IMR-90 (cell line): Measurements from ENCODE around the gene JAKMIP3. TPM values are rescaled to one million over a fixed set of nuclear protein-coding genes. Genes with fewer than 3 reads are reported as not detected.

Experiments used
- ATAC-seq: fragments of 200-7000 bp; cut with Tn5 transposase; 2 replicates; pipeline ENCODE4 v1.9.1; 2020; ENCODE audit warnings: low read depth, mild to moderate bottlenecking, moderate library complexity
- BruUV-seq: library from RNA; stranded (reverse); fragments of 400-500 nt; replicated peaks from 2 replicates; lab custom pipeline; 2021; lab: Mats Ljungman, UMichigan
- CTCF ChIA-PET: fragments of 300-600 bp; formaldehyde crosslinking; extraction: SDS; loops from one replicate; lab custom pipeline; 2021; ENCODE audit warnings: antibody characterized with exemption; lab: Yijun Ruan, JAX
- POLR2A ChIA-PET: fragments of 300-600 bp; sonication (Branson Sonifier 250); formaldehyde crosslinking; loops from one replicate; lab custom pipeline; 2022; ENCODE audit warnings: antibody characterized with exemption; ENCODE audit not compliant: unreplicated experiment; lab: Charles Lee
- DNase-seq: peaks from one replicate; pipeline ENCODE4 v3.0.0; 2013
- H2AFZ ChIP-seq: replicated peaks from 2 replicates; pipeline ENCODE3; 2013; ENCODE audit warnings: low read length, mild to moderate bottlenecking; ENCODE audit not compliant: poor library complexity
- H2AK5ac ChIP-seq: 2 replicates; pipeline ENCODE4 v1.6.1; 2013; ENCODE audit warnings: low read depth, low read length, inconsistent platforms
- H2AK9ac ChIP-seq: replicated peaks from 2 replicates; pipeline ENCODE3; 2013; ENCODE audit warnings: mild to moderate bottlenecking, low read depth, low read length, moderate library complexity; ENCODE audit not compliant: poor library complexity
- H2BK120ac ChIP-seq: 2 replicates; pipeline ENCODE4 v1.6.1; 2013; ENCODE audit warnings: low read depth, low read length, inconsistent platforms
- H2BK15ac ChIP-seq: 3 replicates; pipeline ENCODE4 v1.6.1; 2013; ENCODE audit warnings: low read depth, low read length, inconsistent platforms
- H2BK20ac ChIP-seq: 2 replicates; pipeline ENCODE4 v1.6.1; 2013; ENCODE audit warnings: low read depth, mild to moderate bottlenecking, inconsistent platforms, low read length, moderate library complexity
- H2BK5ac ChIP-seq: 2 replicates; pipeline ENCODE4 v1.6.1; 2013; ENCODE audit warnings: mild to moderate bottlenecking, low read depth, low read length, inconsistent platforms; ENCODE audit not compliant: poor library complexity, severe bottlenecking
- H3K14ac ChIP-seq: replicated peaks from 2 replicates; pipeline ENCODE4 v1.6.1; 2013; ENCODE audit warnings: low read depth, low read length, inconsistent platforms
- H3K18ac ChIP-seq: 2 replicates; pipeline ENCODE4 v1.6.1; 2013; ENCODE audit warnings: low read depth, low read length, control low read depth
- H3K23ac ChIP-seq: 2 replicates; pipeline ENCODE4 v1.6.1; 2013; ENCODE audit warnings: low read depth, low read length, inconsistent platforms
- H3K27ac ChIP-seq: 2 replicates; pipeline ENCODE4 v1.5.1; 2013; ENCODE audit warnings: mild to moderate bottlenecking, control low read depth, low read length; ENCODE audit not compliant: insufficient read depth
- H3K27me3 ChIP-seq: 2 replicates; pipeline ENCODE4 v1.6.1; 2013; ENCODE audit warnings: low read length; ENCODE audit not compliant: control insufficient read depth, insufficient read depth
- H3K36me3 ChIP-seq: 2 replicates; pipeline ENCODE4 v1.6.1; 2013; ENCODE audit warnings: low read length, mixed read lengths; ENCODE audit not compliant: control insufficient read depth, insufficient read depth
- H3K4ac ChIP-seq: 2 replicates; pipeline ENCODE4 v1.6.1; 2013; ENCODE audit warnings: low read depth, low read length, inconsistent platforms
- H3K4me1 ChIP-seq: 2 replicates; pipeline ENCODE4 v1.6.1; 2013; ENCODE audit warnings: low read length, mixed read lengths; ENCODE audit not compliant: control insufficient read depth, insufficient read depth
- H3K4me2 ChIP-seq: 2 replicates; pipeline ENCODE4 v1.6.1; 2013; ENCODE audit warnings: low read depth, mild to moderate bottlenecking, control low read depth, low read length, moderate library complexity
- H3K4me3 ChIP-seq: 2 replicates; pipeline ENCODE4 v1.5.1; 2013; ENCODE audit warnings: low read depth, mild to moderate bottlenecking, control low read depth, low read length, moderate library complexity; ENCODE audit not compliant: insufficient read depth
- H3K56ac ChIP-seq: 2 replicates; pipeline ENCODE4 v1.6.1; 2013; ENCODE audit warnings: low read length, inconsistent platforms; ENCODE audit not compliant: insufficient read depth; ENCODE audit errors: extremely low read depth
- H3K79me1 ChIP-seq, 2 experiments: 2 replicates each; pipeline ENCODE4 v1.6.1; 2013; ENCODE audit warnings: low read length in 2 of 2, inconsistent platforms in 1 of 2, low read depth in 1 of 2
- H3K9ac ChIP-seq: 2 replicates; pipeline ENCODE4 v1.6.1; 2013; ENCODE audit warnings: low read depth, low read length, control low read depth
- H3K9me1 ChIP-seq: 2 replicates; pipeline ENCODE4 v1.6.1; 2013; ENCODE audit warnings: low read length, inconsistent platforms; ENCODE audit not compliant: insufficient read depth
- H3K9me3 ChIP-seq: 2 replicates; pipeline ENCODE4 v1.6.1; 2013; ENCODE audit warnings: low read length; ENCODE audit not compliant: control insufficient read depth, insufficient read depth
- H4K20me1 ChIP-seq: 2 replicates; pipeline ENCODE4 v1.6.1; 2013; ENCODE audit warnings: low read length, inconsistent platforms; ENCODE audit not compliant: insufficient read depth
- H4K5ac ChIP-seq: 2 replicates; pipeline ENCODE4 v1.6.1; 2013; ENCODE audit warnings: mild to moderate bottlenecking, low read depth, low read length, control low read depth
- H4K8ac ChIP-seq, 2 experiments: 2 replicates each; pipeline ENCODE4 v1.6.1; 2013; ENCODE audit warnings: low read depth in 2 of 2, low read length in 2 of 2, control low read depth in 1 of 2, inconsistent platforms in 1 of 2
- H4K91ac ChIP-seq: 2 replicates; pipeline ENCODE4 v1.6.1; 2013; ENCODE audit warnings: low read depth, low read length, inconsistent platforms; ENCODE audit not compliant: insufficient read depth
- BHLHE40 ChIP-seq: fragments of 150-350 bp; IDR thresholded peaks from 2 replicates; pipeline ENCODE4 v1.6.1; 2016; ENCODE audit warnings: mild to moderate bottlenecking, low read depth, low read length
- CEBPB ChIP-seq: IDR thresholded peaks from 2 replicates; pipeline ENCODE4 v1.6.1; 2012; ENCODE audit warnings: low read depth, low read length, improper control_type of control experiment
- CHD1 ChIP-seq: IDR thresholded peaks from 2 replicates; pipeline ENCODE4 v1.6.1; 2012; ENCODE audit warnings: low read depth, low read length, improper control_type of control experiment
- FOS ChIP-seq: fragments of 150-350 bp; IDR thresholded peaks from 2 replicates; pipeline ENCODE4 v1.6.1; 2016; ENCODE audit warnings: low read depth, low read length
- MAFK ChIP-seq: IDR thresholded peaks from 2 replicates; pipeline ENCODE4 v1.6.1; 2012; ENCODE audit warnings: low read depth, low read length, improper control_type of control experiment
- MAZ ChIP-seq: IDR thresholded peaks from 2 replicates; pipeline ENCODE4 v1.6.1; 2012; ENCODE audit warnings: low read depth, mild to moderate bottlenecking, low read length, improper control_type of control experiment, moderate library complexity, borderline replicate concordance
- MXI1 ChIP-seq: IDR thresholded peaks from 2 replicates; pipeline ENCODE4 v1.6.1; 2012; ENCODE audit warnings: low read depth, mild to moderate bottlenecking, low read length, moderate library complexity, borderline replicate concordance
- NFE2L2 ChIP-seq: fragments of 150-350 bp; IDR thresholded peaks from 2 replicates; pipeline ENCODE4 v1.6.1; 2016; ENCODE audit warnings: low read depth, mild to moderate bottlenecking, low read length
- POLR2A ChIP-seq: IDR thresholded peaks from 2 replicates; pipeline ENCODE4 v1.6.1; 2012; ENCODE audit warnings: mild to moderate bottlenecking, low read depth, low read length
- RAD21 ChIP-seq: IDR thresholded peaks from 2 replicates; pipeline ENCODE4 v1.6.1; 2012; ENCODE audit warnings: low read length, improper control_type of control experiment
- RCOR1 ChIP-seq: IDR thresholded peaks from 2 replicates; pipeline ENCODE4 v1.6.1; 2012; ENCODE audit warnings: mild to moderate bottlenecking, low read length, improper control_type of control experiment; ENCODE audit not compliant: insufficient replicate concordance
- RFX5 ChIP-seq: IDR thresholded peaks from 2 replicates; pipeline ENCODE4 v1.8.0; 2012; ENCODE audit warnings: low read depth, mild to moderate bottlenecking, low read length, moderate library complexity
- SMC3 ChIP-seq: fragments of 150-350 bp; IDR thresholded peaks from 2 replicates; pipeline ENCODE4 v1.6.1; 2016; ENCODE audit warnings: low read depth, mild to moderate bottlenecking, antibody characterized with exemption, low read length, moderate library complexity
- USF2 ChIP-seq: fragments of 150-350 bp; IDR thresholded peaks from 2 replicates; pipeline ENCODE4 v1.6.1; 2017; ENCODE audit warnings: mild to moderate bottlenecking, antibody characterized with exemption, low read length, low read depth
- WGBS, 2 experiments: methylation state at CpG; one replicate each; pipeline versions ENCODE4 v1.1.5 to v1.1.7; 2013; ENCODE audit warnings: missing lambda C conversion rate in 2 of 2; ENCODE audit not compliant: insufficient read length in 1 of 2; ENCODE audit errors: extremely low coverage in 2 of 2; 5-methylcytosine and 5-hydroxymethylcytosine counted together
- dilution Hi-C: fragments of 300-500 bp; cut with HindIII; formaldehyde crosslinking; loops from one replicate; pipeline ENCODE4 v1.14.3; 2018; ENCODE audit warnings: low sequenced_read_pairs; ENCODE audit not compliant: unreplicated experiment
- in situ Hi-C: fragments of 300-500 bp; cut with MboI; formaldehyde crosslinking; loops from 3 replicates; pipeline ENCODE4 v1.14.3; 2019; ENCODE audit warnings: low sequenced_read_pairs, inconsistent platforms, mixed read lengths
- intact Hi-C: fragments of 100-400 bp; cut with micrococcal nuclease; formaldehyde crosslinking; loops from 2 replicates; pipeline ENCODE4 v1.10.0; 2022
- polyA plus RNA-seq, 3 experiments: library from polyadenylated mRNA; depleted of rRNA; stranded (reverse); fragments of >200 nt; gene quantifications; 2 replicates each; pipeline ENCODE4 v1.2.3, GENCODE V29; 2012; ENCODE audit warnings: low replicate concordance in 1 of 3
- total RNA-seq: library from RNA; depleted of rRNA; stranded (reverse); fragments of >200 nt; gene quantifications from 2 replicates; pipeline ENCODE4 v1.2.3, GENCODE V29; 2012
- TF ChIP-seq, protein P1 (sequence below): fragments of 150-350 bp; IDR thresholded peaks from 2 replicates; pipeline ENCODE4 v1.6.1; 2016; ENCODE audit warnings: low read depth, mild to moderate bottlenecking, low read length, moderate library complexity, borderline replicate concordance
- TF ChIP-seq, protein P2 (sequence below): conservative IDR thresholded peaks from 2 replicates; pipeline ENCODE4 v1.5.1; 2012; ENCODE audit warnings: mild to moderate bottlenecking, low read depth, low read length, improper control_type of control experiment

Gene JAKMIP3
- total and polyA plus RNA-seq, 2 of the 4 experiments (the other 2 are of a cell fraction), result under 0.01 to 0.22 TPM

DNA sequence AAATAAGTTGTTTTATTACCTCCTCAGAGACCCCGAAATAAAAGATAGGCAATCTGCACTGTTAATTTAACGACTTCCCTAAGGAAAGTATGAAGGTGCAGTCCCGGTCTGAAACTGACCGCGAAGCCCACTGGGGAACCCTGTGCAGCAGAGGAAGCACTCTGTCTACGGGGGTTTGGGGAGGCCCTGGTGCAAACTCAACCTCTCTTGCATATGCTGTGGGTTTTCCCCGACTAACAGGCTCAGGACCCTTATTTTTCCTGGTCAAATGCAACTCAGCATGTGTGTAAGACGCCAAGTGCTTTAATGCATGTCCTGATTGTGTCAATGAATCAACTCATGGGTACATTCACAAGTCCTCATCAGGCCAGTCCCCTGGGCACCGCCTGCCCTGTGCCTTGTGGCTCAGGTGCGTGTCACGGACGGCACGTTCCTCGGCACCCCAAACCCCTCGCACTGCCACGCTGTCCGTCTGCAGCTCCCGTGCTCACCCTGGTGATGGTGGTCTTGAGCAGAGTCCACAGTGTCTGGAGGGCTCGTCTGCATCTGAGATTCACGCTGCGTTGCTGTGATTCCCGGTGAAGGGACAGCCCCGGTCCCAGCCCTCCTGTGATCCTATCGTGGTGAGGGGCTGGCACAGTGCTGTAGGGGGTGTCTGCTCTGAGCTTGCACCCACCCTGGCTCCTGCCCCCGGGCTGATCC, 33.8 kb downstream of the JAKMIP3 start:
- Histone ChIP-seq H3K27me3 (peaks cover 4% of the 10 kb centered on the region), H3K4me1 (no peaks in the 10 kb centered on the region), H2BK120ac (no peak overlapping the region), H3K56ac (no peak overlapping the region), H3K4ac (no peak overlapping the region), H2BK5ac (no peak overlapping the region), H4K20me1 (no peaks in the 10 kb centered on the region), H3K36me3 (no peaks in the 10 kb centered on the region), H4K91ac (no peak overlapping the region), H4K8ac (no peak overlapping the region), H2BK20ac (no peak overlapping the region), H3K14ac (no peak overlapping the region), H3K18ac (no peak overlapping the region), H3K27ac (no peak overlapping the region), H3K9me3 (0 out of 2 replicates have a peak, but pooled peaks cover 2% of the 10 kb centered on the region), H2BK15ac (no peak overlapping the region), H3K4me3 (no peak overlapping the region), H2AFZ (peak overlapping the region; percentile 21), H3K4me2 (no peak overlapping the region), H4K5ac (no peak overlapping the region), H3K9ac (no peak overlapping the region), H3K9me1 (no peaks in the 10 kb centered on the region), H2AK5ac (no peak overlapping the region), H3K23ac (no peak overlapping the region), H3K79me1 (no peaks in the 10 kb centered on the region), H2AK9ac (no peak overlapping the region)
- POLR2A ChIA-PET, result no interaction called here
- DNase-seq (no peak), ATAC-seq (no peak)
- dilution Hi-C loops (no loop called here), intact Hi-C loops (no loop called here), in situ Hi-C loops (no loop called here)
- TF ChIP-seq CEBPB (no peak), MAZ (no peak), POLR2A (no peak), MAFK (no peak), MXI1 (no peak), RAD21 (no peak), NFE2L2 (no peak), CHD1 (no peak), BHLHE40 (no peak), RCOR1 (no peak), USF2 (no peak), RFX5 (no peak), FOS (no peak), SMC3 (no peak)
- TF ChIP-seq, protein P1, sequence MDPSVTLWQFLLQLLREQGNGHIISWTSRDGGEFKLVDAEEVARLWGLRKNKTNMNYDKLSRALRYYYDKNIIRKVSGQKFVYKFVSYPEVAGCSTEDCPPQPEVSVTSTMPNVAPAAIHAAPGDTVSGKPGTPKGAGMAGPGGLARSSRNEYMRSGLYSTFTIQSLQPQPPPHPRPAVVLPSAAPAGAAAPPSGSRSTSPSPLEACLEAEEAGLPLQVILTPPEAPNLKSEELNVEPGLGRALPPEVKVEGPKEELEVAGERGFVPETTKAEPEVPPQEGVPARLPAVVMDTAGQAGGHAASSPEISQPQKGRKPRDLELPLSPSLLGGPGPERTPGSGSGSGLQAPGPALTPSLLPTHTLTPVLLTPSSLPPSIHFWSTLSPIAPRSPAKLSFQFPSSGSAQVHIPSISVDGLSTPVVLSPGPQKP, result no peak
- TF ChIP-seq, protein P2, sequence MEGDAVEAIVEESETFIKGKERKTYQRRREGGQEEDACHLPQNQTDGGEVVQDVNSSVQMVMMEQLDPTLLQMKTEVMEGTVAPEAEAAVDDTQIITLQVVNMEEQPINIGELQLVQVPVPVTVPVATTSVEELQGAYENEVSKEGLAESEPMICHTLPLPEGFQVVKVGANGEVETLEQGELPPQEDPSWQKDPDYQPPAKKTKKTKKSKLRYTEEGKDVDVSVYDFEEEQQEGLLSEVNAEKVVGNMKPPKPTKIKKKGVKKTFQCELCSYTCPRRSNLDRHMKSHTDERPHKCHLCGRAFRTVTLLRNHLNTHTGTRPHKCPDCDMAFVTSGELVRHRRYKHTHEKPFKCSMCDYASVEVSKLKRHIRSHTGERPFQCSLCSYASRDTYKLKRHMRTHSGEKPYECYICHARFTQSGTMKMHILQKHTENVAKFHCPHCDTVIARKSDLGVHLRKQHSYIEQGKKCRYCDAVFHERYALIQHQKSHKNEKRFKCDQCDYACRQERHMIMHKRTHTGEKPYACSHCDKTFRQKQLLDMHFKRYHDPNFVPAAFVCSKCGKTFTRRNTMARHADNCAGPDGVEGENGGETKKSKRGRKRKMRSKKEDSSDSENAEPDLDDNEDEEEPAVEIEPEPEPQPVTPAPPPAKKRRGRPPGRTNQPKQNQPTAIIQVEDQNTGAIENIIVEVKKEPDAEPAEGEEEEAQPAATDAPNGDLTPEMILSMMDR, result no peak
- BruUV-seq, result no TSS peak
- CTCF ChIA-PET, result no interaction called here
- 73% methylated on average over 13 of the region's 25 CpGs; no CpG with 5 or more reads in 1 of the 2 experiments for WGBS, 2 experiments
